GM21717 (cell line): ENCODE results near the gene DIRAS1.
"Not testable (repeated sequence)": the region's sequence is repeated elsewhere in the genome, so short reads cannot be mapped to it uniquely, and the experiment has no call there.

ENCODE experiments used
- ATAC-seq: cut with Tn5 transposase; IDR thresholded peaks from one replicate; pipeline ENCODE4 v1.9.1; 2021; ENCODE audit warnings: mild to moderate bottlenecking, moderate library complexity; ENCODE audit not compliant: unreplicated experiment

DIRAS1 gene

GRCh38 chr19:2679439-2679838, 41.7 kb downstream of the DIRAS1 start:
- ATAC-seq: no peak

GRCh38 chr19:2678948-2679347, 42.2 kb downstream of the DIRAS1 start:
- ATAC-seq: not testable (repeated sequence)

GRCh38 chr19:2678044-2678671, 43.0 kb downstream of the DIRAS1 start:
- peak; percentile 32 for ATAC-seq

- no peak for ATAC-seq
Observed at GRCh38 chr19:2676823-2677222, 44.3 kb downstream of the DIRAS1 start.

GRCh38 chr19:2675892-2676291, 45.3 kb downstream of the DIRAS1 start:
- ATAC-seq: no peak

GRCh38 chr19:2670217-2670616, 51.0 kb downstream of the DIRAS1 start:
- no peak for ATAC-seq

- no peak for ATAC-seq
Observed at GRCh38 chr19:2668175-2668763, 52.9 kb downstream of the DIRAS1 start.

GRCh38 chr19:2667349-2667748, 53.8 kb downstream of the DIRAS1 start:
- ATAC-seq: not testable (repeated sequence)

GRCh38 chr19:2666344-2666994, 54.7 kb downstream of the DIRAS1 start:
- ATAC-seq: no peak

- ATAC-seq: no peak
Observed at GRCh38 chr19:2665103-2665502, 56.1 kb downstream of the DIRAS1 start.
